Skin epidermis (tissue), 12 donors: Measurements from ENCODE around the gene DIS3L2.
A peak's percentile ranks its signal among the peaks of the same experiment; 100 is the strongest.

ENCODE experiments used
- H3K27ac ChIP-seq, 21 experiments: fragments of 200-600 bp; sonication (generic) in 11 of 21; one replicate each; pipeline ENCODE4 v1.5.0; 2020; ENCODE audit warnings: mild to moderate bottlenecking in 3 of 21, inconsistent platforms in 2 of 21, moderate library complexity in 2 of 21
- H3K4me3 ChIP-seq, 7 experiments: fragments of 200-600 bp; sonication (generic) in 2 of 7; one replicate each; pipeline ENCODE4 v1.5.0; 2020; ENCODE audit warnings: inconsistent platforms in 2 of 7, mild to moderate bottlenecking in 2 of 7, moderate library complexity in 1 of 7

Gene DIS3L2

GRCh38 chr2:232238108-232238507 is 276.6 kb downstream of the DIS3L2 start:
- Histone ChIP-seq H3K4me3 (no peak overlapping the region), H3K27ac (no peak overlapping the region)

- no peak overlapping the region for H3K4me3 ChIP-seq
- H3K27ac ChIP-seq, result no peak overlapping the region
These were observed 277.1 kb downstream of the DIS3L2 start for GRCh38 chr2:232238596-232238995.

GRCh38 chr2:232239951-232240681 is 278.6 kb downstream of the DIS3L2 start:
- no peak overlapping the region for H3K27ac ChIP-seq
- H3K4me3 ChIP-seq, result no peak overlapping the region

- Histone ChIP-seq H3K4me3 (no peak overlapping the region), H3K27ac (no peak overlapping the region)
These were observed 279.4 kb downstream of the DIS3L2 start for GRCh38 chr2:232240906-232241305.

- Histone ChIP-seq H3K4me3 (no peak overlapping the region), H3K27ac (no peak overlapping the region)
These were observed 280.8 kb downstream of the DIS3L2 start for GRCh38 chr2:232242316-232242715.

- H3K27ac ChIP-seq, result no peak overlapping the region
- H3K4me3 ChIP-seq, result no peak overlapping the region
These were observed 283.6 kb downstream of the DIS3L2 start for GRCh38 chr2:232245111-232245510.

- Histone ChIP-seq H3K4me3 (no peak overlapping the region), H3K27ac (no peak overlapping the region)
These were observed 284.7 kb downstream of the DIS3L2 start for GRCh38 chr2:232246245-232246644.

- no peak overlapping the region for H3K4me3 ChIP-seq
- no peak overlapping the region for H3K27ac ChIP-seq
These were observed 287.6 kb downstream of the DIS3L2 start for GRCh38 chr2:232249096-232249495.

GRCh38 chr2:232250246-232251175 is 289.0 kb downstream of the DIS3L2 start:
- no peak overlapping the region for H3K4me3 ChIP-seq
- no peak overlapping the region for H3K27ac ChIP-seq

- no peak overlapping the region for H3K27ac ChIP-seq
- H3K4me3 ChIP-seq, result no peak overlapping the region
These were observed 293.5 kb downstream of the DIS3L2 start for GRCh38 chr2:232255033-232255432.

GRCh38 chr2:232260075-232260474 is 298.6 kb downstream of the DIS3L2 start:
- Histone ChIP-seq H3K27ac (no peak overlapping the region), H3K4me3 (no peak overlapping the region)

- H3K4me3 ChIP-seq, result no peak overlapping the region
- H3K27ac ChIP-seq, result no peak overlapping the region
These were observed 300.3 kb downstream of the DIS3L2 start for GRCh38 chr2:232261776-232262175.

- H3K4me3 ChIP-seq, result no peak overlapping the region
These were observed 301.8 kb downstream of the DIS3L2 start for GRCh38 chr2:232263295-232263694.

GRCh38 chr2:232264081-232264480 is 302.6 kb downstream of the DIS3L2 start:
- Histone ChIP-seq H3K4me3 (no peak overlapping the region), H3K27ac (no peak overlapping the region)

More at GRCh38 chr2:232263295-232263694, 301.8 kb downstream of the DIS3L2 start:
- no peak overlapping the region for H3K27ac ChIP-seq

GRCh38 chr2:232265329-232265728 is 303.8 kb downstream of the DIS3L2 start:
- Histone ChIP-seq H3K27ac (no peak overlapping the region), H3K4me3 (no peak overlapping the region)

- Histone ChIP-seq H3K27ac (no peak overlapping the region), H3K4me3 (no peak overlapping the region)
These were observed 307.2 kb downstream of the DIS3L2 start for GRCh38 chr2:232268636-232269165.

GRCh38 chr2:232269867-232270266 is 308.4 kb downstream of the DIS3L2 start:
- H3K27ac ChIP-seq, result no peak overlapping the region
- no peak overlapping the region for H3K4me3 ChIP-seq

- Histone ChIP-seq H3K4me3 (no peak overlapping the region), H3K27ac (peak overlapping the region in 1 of 21 experiments; percentile 18)
These were observed 312.6 kb downstream of the DIS3L2 start for GRCh38 chr2:232273903-232274643.

- peak overlapping the region in 2 of 21 experiments; percentile 31 to 43 for H3K27ac ChIP-seq
These were observed 314.2 kb downstream of the DIS3L2 start for GRCh38 chr2:232275670-232276069.

More at GRCh38 chr2:232275670-232276069, 314.2 kb downstream of the DIS3L2 start:
- H3K4me3 ChIP-seq, result no peak overlapping the region
